ENCODE measurements around the gene NAT8.
"Not testable (repeated sequence)": the region's sequence is repeated elsewhere in the genome, so short reads cannot be mapped to it uniquely, and the experiment has no call there.

The NAT8 gene

GRCh38 chr2:73630662-73631266 is 11.5 kb downstream of the NAT8 start:
- DNase-seq = not testable (repeated sequence)

DNA sequence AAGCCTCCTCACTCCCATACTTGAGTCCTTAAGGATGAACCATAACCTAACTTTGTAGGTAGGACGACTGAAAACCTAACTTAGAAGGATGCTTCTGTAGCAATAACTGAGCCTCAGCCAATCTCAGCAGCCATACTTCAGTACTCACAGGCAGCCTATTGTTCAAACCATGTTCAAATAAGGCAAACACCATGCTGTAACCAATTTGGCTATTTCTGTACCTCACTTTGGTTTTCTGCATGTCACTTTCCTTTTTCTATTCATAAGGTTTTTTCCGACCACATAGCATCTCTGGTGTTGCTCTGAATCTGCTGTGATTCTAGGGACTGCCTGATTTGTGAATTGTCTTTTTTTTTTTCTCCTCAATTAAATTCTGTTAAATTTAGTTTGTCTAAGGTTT is 13.7 kb downstream of the NAT8 start:
- not testable (repeated sequence) for DNase-seq

- DNase-seq = not testable (repeated sequence)
Measured at GRCh38 chr2:73626237-73626636, 16.0 kb downstream of the NAT8 start.

- not testable (repeated sequence) for DNase-seq
Measured at GRCh38 chr2:73624625-73625024, 17.6 kb downstream of the NAT8 start.

- DNase-seq = not testable (repeated sequence)
Measured at GRCh38 chr2:73624036-73624435, 18.2 kb downstream of the NAT8 start.

DNA sequence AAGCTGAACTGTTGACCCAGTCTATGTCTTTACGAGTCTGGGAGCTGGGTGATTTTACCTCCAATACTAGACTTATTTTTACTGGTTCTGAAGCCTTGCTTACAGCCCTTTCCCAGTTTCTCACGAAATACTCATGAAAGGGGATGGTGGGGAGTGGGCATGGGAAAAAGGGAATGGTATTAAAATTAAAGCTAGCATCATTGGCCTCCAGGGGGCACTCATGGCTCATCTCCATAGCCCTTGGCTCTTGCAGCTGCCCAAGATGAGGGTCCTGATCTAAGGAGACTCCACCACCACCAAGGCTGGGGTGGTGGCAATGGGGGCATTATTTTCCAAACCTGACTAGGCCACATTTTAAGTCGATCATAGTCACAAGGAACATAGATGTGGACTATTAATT is 22.3 kb downstream of the NAT8 start:
- not testable (repeated sequence) for DNase-seq

DNA sequence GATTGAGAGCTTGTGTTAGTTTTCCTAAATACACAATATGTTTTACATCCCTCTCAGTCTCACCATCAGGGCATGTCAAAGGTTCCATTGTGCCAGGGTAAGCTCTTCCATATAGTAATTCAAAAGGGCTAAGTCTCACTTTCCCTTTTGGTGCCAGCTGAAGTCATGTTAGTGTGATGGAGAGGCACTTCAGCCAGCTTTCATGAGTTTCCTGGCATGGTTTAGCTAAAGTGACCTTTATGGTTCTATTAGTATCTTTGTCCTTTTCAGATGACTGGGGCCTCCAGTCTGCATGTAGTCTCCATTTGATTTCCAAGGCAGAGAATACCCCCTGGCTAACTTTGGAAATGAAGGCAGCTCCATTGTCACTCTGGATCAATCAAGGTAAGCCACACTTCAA is 27.2 kb downstream of the NAT8 start:
- no peak for DNase-seq

- no peak for DNase-seq
Measured at GRCh38 chr2:73614105-73614504, 28.1 kb downstream of the NAT8 start.

GRCh38 chr2:73611867-73612266 is 30.4 kb downstream of the NAT8 start:
- no peak for DNase-seq

GRCh38 chr2:73611193-73611592 is 31.0 kb downstream of the NAT8 start:
- no peak for DNase-seq

DNA sequence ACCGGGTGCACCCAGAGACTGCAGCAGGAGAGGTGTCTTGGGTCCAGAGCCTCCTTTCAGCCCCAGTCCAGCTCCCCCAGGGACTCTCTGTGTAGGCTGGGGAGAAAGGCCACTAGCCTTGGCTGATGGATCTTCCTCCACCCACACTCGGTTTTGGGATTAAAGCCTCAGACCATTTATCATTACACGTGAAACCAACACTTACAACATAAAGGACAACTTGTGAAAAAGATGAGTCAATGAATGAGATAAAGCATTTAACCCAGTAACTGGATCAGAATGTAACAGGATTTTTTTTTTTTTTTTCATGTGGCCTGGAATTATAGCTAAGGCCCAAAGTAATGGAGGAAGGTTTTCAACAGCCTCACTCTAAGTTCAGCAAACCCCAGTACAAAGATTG is 32.1 kb downstream of the NAT8 start:
- no peak for DNase-seq

- DNase-seq = not testable (repeated sequence)
Measured at GRCh38 chr2:73604589-73604988, 37.6 kb downstream of the NAT8 start.

DNA sequence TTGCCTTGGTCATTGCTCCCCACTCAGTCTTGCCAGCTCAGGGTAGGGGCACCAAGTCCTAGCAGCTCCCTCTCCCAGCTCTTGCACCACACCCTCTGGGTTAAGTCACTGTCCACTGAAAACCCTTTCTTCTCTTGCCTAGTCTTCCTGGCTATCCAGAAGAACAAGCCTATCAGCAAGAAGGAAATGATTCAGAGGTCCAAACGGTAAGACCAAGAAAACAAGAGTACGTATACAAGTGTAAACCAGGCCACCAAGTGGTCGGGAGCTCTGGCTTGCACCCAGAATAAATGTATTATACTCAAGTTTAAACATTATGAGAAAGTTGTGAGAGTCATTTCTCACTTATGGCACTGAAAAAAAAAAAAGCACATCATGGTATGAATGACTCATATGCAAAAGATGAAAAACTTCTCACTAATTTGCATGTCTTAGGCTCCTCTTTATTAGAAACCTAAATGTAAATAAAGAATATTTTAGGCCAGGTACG is 39.1 kb downstream of the NAT8 start:
- DNase-seq = not testable (repeated sequence)

DNA sequence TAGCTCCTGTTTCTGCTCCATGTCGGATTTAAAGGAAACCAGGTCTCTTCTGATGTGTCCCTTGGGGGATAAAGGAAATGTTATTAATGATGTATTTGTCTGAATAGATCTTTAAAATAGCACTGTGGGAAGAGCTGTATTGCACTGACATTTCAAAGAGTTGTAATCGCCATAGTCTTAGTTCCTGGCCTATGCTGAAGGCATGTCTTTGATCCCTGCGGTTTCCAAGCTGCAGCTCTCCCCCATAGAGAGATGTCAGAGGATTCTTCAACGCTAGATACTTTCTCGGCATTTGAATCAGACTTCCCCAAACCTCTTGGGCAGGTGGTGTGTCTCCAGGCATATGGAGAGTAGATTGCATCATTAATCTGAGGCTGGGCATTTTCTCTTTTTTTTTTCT is 40.4 kb downstream of the NAT8 start:
- DNase-seq = no peak

DNA sequence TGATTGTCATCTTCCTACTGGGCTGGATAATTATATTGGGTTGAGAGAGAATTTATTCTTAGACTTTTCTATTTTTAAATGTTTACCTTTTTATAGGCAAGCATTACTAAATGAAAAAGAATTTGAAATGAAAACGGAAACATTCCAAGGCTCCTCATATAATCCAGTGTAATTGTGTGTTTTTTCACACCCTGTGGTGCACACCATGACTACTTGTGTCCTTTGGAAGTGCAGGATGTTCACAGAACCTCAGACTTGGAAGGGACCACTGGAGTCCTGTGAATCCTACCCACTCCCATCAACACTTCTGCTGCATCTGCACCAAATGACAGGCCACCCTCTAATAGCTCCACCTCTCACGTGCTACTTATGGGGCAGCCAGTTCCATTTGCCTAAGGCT is 48.0 kb downstream of the NAT8 start:
- no peak for DNase-seq

- no peak for DNase-seq
Measured at GRCh38 chr2:73593680-73594079, 48.5 kb downstream of the NAT8 start.

All from activated CD4-positive, alpha-beta T cell treated with anti-CD3 and anti-CD28 coated beads for 1 hour (primary cell).